Activated naive CD8-positive, alpha-beta T cell treated with anti-CD3 and anti-CD28 coated beads, Interleukin-2, amount 10 ng/mL, durations not matched to agents 7 days and 5 days (primary cell): ENCODE data around the gene ZGLP1. TPM values are rescaled to one million over a fixed set of nuclear protein-coding genes. Genes with fewer than 3 reads are reported as not detected.

Source experiments
- ATAC-seq: fragments of 150-1000 bp; cut with Tn5 transposase; one replicate; pipeline ENCODE4 v1.10.0; 2021; ENCODE audit warnings: low read depth, moderate library complexity
- POLR2A ChIA-PET: fragments of 350-600 bp; sonication (Branson Sonifier 250); formaldehyde crosslinking; loops from one replicate; lab custom pipeline; 2021; ENCODE audit warnings: antibody characterized with exemption; lab: Charles Lee
- DNase-seq: peaks from one replicate; pipeline ENCODE4 v3.0.0; 2021
- H3K27ac Mint-ChIP-seq: one replicate; pipeline ENCODE4 v1.8.0; 2022; ENCODE audit warnings: mild to moderate bottlenecking, mixed read lengths
- H3K27me3 Mint-ChIP-seq: one replicate; pipeline ENCODE4 v1.8.0; 2022; ENCODE audit warnings: mild to moderate bottlenecking, moderate library complexity, mixed read lengths
- H3K36me3 Mint-ChIP-seq: one replicate; pipeline ENCODE4 v1.8.0; 2021; ENCODE audit warnings: mild to moderate bottlenecking, mixed read lengths
- H3K4me1 Mint-ChIP-seq: one replicate; pipeline ENCODE4 v1.8.0; 2021; ENCODE audit warnings: mixed read lengths
- H3K4me3 Mint-ChIP-seq: one replicate; pipeline ENCODE4 v1.8.0; 2022; ENCODE audit warnings: mild to moderate bottlenecking, moderate library complexity, mixed read lengths
- H3K9me3 Mint-ChIP-seq: one replicate; pipeline ENCODE4 v1.8.0; 2021; ENCODE audit warnings: mixed read lengths
- total RNA-seq, 2 experiments: library from RNA; stranded (reverse); gene quantifications; one replicate each; pipeline ENCODE4 v1.2.3, GENCODE V29; 2021

ZGLP1 gene
- total RNA-seq, 2 experiments from 2014 or later = 3.9 to 5.0 TPM

- ATAC-seq (no peak), DNase-seq (no peak)
- POLR2A ChIA-PET = interaction anchor here (1.1 to 1.2 kb wide), 2 partner anchors 9 to 11 kb away, joined by 4 to 5 read pairs; partner anchors contain the start of gene ICAM4
- H3K4me3 Mint-ChIP-seq = no peak overlapping the region
- no peaks in the 10 kb centered on the region for H3K9me3 Mint-ChIP-seq
- H3K27me3 Mint-ChIP-seq = no peaks in the 10 kb centered on the region
- H3K4me1 Mint-ChIP-seq = peaks cover 13% of the 10 kb centered on the region
- no peak overlapping the region for H3K27ac Mint-ChIP-seq
- peaks cover 12% of the 10 kb centered on the region for H3K36me3 Mint-ChIP-seq
These were observed 31.6 kb downstream of the ZGLP1 start for GRCh38 chr19:10277795-10278589.

GRCh38 chr19:10274589-10274988 lies 35.0 kb downstream of the ZGLP1 start:
- no peak overlapping the region for H3K4me3 Mint-ChIP-seq
- POLR2A ChIA-PET = interaction anchor here (1.1 kb wide), 1 partner anchor 15 kb away, joined by 5 read pairs; the partner anchor contains the start of gene ICAM5

DNA sequence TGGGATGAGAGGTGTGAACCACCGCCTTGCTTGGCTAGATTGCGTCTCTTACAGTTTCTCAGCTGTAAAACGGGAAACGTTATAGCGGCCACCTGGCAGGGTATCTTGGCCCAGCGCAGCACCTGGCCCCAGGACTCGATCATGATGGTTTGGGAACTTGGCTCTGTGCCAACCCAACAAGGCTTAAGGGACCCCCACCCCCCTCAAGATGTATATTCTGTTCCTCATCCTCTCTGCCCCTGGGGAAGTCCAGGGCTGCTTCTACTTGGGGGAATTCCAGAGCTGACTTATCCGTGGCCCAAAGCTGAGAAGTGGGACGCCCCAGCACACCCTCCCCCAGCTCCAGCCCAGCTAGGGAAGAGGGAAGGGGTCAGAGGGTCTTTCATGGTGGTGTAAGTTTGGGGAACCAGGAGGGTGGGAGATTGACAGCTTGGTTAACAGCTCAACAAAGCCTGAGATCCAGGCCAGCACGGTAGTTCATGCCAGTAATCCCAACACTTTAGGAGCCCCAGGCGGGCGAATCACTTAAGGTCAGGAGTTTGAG lies 38.0 kb downstream of the ZGLP1 start:
- peaks cover 23% of the 10 kb centered on the region for H3K4me1 Mint-ChIP-seq
- ATAC-seq (no peak), DNase-seq (no peak)
- POLR2A ChIA-PET = interaction anchor here (0.9 to 4.7 kb wide), 16 partner anchors 9 to 157 kb away, joined by 3 to 60 read pairs (median 10); partner anchors contain the start of genes CDC37, FDX2, ICAM4 and ICAM5
- H3K36me3 Mint-ChIP-seq = peaks cover 5% of the 10 kb centered on the region
- H3K27me3 Mint-ChIP-seq = no peaks in the 10 kb centered on the region
- H3K27ac Mint-ChIP-seq = peak overlapping the region; percentile 92
- peak overlapping the region; percentile 86 for H3K4me3 Mint-ChIP-seq
- H3K9me3 Mint-ChIP-seq = no peaks in the 10 kb centered on the region

More at GRCh38 chr19:10274589-10274988, 35.0 kb downstream of the ZGLP1 start:
- DNase-seq (no peak), ATAC-seq (no peak)
- Mint-ChIP-seq H3K27ac (no peak overlapping the region), H3K4me1 (peaks cover 22% of the 10 kb centered on the region), H3K36me3 (peaks cover 10% of the 10 kb centered on the region), H3K27me3 (no peaks in the 10 kb centered on the region), H3K9me3 (no peaks in the 10 kb centered on the region)

- DNase-seq (peak; percentile 83), ATAC-seq (peak; percentile 65)
- POLR2A ChIA-PET = interaction anchor here (0.6 to 4.7 kb wide), 26 partner anchors 10 to 891 kb away, joined by 3 to 60 read pairs (median 6); partner anchors contain the start of genes CDC37, FDX2, ICAM4 and ICAM5
- H3K27ac Mint-ChIP-seq = peak within 1 kb of the TSS; percentile 92
- peaks cover 5% of the 10 kb centered on the region for H3K36me3 Mint-ChIP-seq
- no peaks in the 10 kb centered on the region for H3K9me3 Mint-ChIP-seq
- peak within 1 kb of the TSS; percentile 86 for H3K4me3 Mint-ChIP-seq
- no peaks in the 10 kb centered on the region for H3K27me3 Mint-ChIP-seq
- peaks cover 23% of the 10 kb centered on the region for H3K4me1 Mint-ChIP-seq
These were observed 38.8 kb downstream of the ZGLP1 start, which contains the start of gene ICAM1 for GRCh38 chr19:10270616-10271394. Gene ICAM1, plus strand, starts transcription at chr19:10271120. Its CDS starts 40 bp downstream, at chr19:10271160.

- Mint-ChIP-seq H3K4me1 (peaks cover 23% of the 10 kb centered on the region), H3K36me3 (peaks cover 3% of the 10 kb centered on the region), H3K4me3 (peak overlapping the region; percentile 86), H3K9me3 (no peaks in the 10 kb centered on the region), H3K27me3 (no peaks in the 10 kb centered on the region), H3K27ac (peak overlapping the region; percentile 92)
- ATAC-seq (peak; percentile 57), DNase-seq (peak; percentile 85)
- POLR2A ChIA-PET = interaction anchor here (0.6 to 4.7 kb wide), 23 partner anchors 10 to 892 kb away, joined by 3 to 60 read pairs (median 6); partner anchors contain the start of genes CDC37, FDX2, ICAM4 and ICAM5
These were observed 39.4 kb downstream of the ZGLP1 start for GRCh38 chr19:10270180-10270615.

DNA sequence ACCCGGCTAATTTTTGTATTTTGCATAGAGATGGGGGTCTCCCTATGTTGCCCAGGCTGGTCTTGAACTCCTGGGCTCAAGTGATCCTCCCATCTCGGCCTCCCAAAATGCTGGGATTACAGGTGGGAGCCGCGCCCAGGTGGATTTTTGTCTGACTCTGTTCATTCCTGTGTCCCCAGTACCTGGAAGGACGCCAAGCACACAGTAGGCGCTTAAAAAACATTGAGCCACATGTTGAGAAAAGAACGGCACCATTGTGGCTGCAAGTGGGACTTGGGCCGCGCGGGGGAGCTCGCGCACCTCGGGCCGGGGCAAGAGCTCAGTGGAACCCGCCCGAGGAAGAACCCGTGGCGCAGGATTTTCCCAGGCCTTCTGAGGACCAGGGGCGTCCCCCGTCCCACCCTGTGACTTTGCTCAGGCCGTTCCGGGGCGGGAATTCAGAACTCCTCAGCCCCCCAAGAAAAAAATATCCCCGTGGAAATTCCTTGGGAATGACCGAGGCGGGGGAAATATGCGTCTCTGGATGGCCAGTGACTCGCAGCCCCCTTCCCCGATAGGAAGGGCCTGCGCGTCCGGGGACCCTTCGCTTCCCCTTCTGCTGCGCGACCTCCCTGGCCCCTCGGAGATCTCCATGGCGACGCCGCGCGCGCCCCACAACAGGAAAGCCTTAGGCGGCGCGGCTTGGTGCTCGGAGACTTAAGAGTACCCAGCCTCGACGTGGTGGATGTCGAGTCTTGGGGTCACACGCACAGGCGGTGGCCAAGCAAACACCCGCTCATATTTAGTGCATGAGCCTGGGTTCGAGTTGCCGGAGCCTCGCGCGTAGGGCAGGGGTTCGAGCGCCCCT lies 40.1 kb downstream of the ZGLP1 start:
- Mint-ChIP-seq H3K27me3 (no peaks in the 10 kb centered on the region), H3K9me3 (no peaks in the 10 kb centered on the region), H3K36me3 (peaks cover 2% of the 10 kb centered on the region), H3K4me1 (peaks cover 23% of the 10 kb centered on the region), H3K27ac (peak overlapping the region; percentile 92), H3K4me3 (peak overlapping the region; percentile 86)
- ATAC-seq = peak; percentile 69
- POLR2A ChIA-PET = interaction anchor here (0.6 to 4.7 kb wide), 20 partner anchors 9 to 270 kb away, joined by 3 to 60 read pairs (median 6); partner anchors contain the start of genes CDC37, FDX2, ICAM4 and ICAM5
- peak; percentile 96 for DNase-seq

DNA sequence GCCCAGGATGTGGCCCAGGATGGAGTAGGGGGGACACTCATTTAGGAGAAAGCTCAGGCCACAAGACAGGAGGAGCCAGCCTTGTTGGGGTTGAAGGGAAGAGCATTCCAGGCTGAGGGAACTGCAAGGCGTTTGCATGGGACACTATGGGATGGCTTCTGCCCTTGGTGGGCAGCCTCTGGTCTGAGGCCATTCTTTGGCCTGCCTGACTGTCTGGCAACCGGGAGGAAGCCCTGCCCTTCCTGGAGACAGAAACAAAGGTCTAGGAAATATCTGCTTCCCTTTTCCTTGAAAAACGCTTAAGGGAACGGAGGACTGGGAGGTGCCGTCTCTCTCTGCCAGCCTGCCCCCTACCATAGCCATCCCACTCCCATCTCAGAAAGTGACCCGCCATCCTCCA lies 41.5 kb downstream of the ZGLP1 start:
- no peak for ATAC-seq
- no peak for DNase-seq
- POLR2A ChIA-PET = interaction anchor here (2.0 to 4.7 kb wide), 2 partner anchors 23 to 120 kb away, joined by 25 to 60 read pairs; partner anchors contain the start of gene ICAM5
- Mint-ChIP-seq H3K4me1 (peaks cover 21% of the 10 kb centered on the region), H3K36me3 (no peaks in the 10 kb centered on the region), H3K9me3 (no peaks in the 10 kb centered on the region), H3K4me3 (no peak overlapping the region), H3K27ac (peak overlapping the region; percentile 56), H3K27me3 (no peaks in the 10 kb centered on the region)

DNA sequence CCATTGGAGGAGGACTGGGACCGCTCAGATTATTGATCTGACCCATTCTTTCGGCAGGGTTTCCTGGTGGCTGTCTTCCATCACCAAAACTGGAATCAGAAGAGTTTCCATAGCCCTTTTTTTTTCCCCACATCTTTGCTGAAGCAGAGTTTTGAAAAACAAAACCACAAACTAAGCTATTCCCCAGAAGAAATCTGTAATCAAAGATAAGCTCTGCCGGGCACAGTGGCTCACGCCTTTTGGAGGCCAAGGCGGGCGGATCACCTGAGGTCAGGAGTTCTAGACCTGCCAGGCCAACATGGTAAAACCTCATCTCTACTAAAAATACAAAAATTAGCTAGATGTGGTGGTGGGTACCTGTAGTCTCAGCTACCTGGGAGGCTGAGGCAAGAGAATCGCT lies 42.9 kb downstream of the ZGLP1 start:
- H3K27me3 Mint-ChIP-seq = no peaks in the 10 kb centered on the region
- H3K4me3 Mint-ChIP-seq = no peak overlapping the region
- no peak for DNase-seq
- H3K4me1 Mint-ChIP-seq = peaks cover 15% of the 10 kb centered on the region
- POLR2A ChIA-PET = interaction anchor here (0.6 kb wide), 1 partner anchor 45 kb away, joined by 3 read pairs; no protein-coding TSS in a partner anchor
- H3K9me3 Mint-ChIP-seq = no peaks in the 10 kb centered on the region
- H3K27ac Mint-ChIP-seq = no peak overlapping the region
- ATAC-seq = no peak
- H3K36me3 Mint-ChIP-seq = no peaks in the 10 kb centered on the region

- Mint-ChIP-seq H3K36me3 (peaks cover 7% of the 10 kb centered on the region), H3K27ac (no peak overlapping the region), H3K9me3 (no peaks in the 10 kb centered on the region), H3K4me1 (peaks cover 13% of the 10 kb centered on the region), H3K27me3 (no peaks in the 10 kb centered on the region), H3K4me3 (no peak overlapping the region)
- no peak for ATAC-seq
- POLR2A ChIA-PET = interaction anchor here (0.6 kb wide), 1 partner anchor 104 kb away, joined by 5 read pairs; no protein-coding TSS in a partner anchor
- no peak for DNase-seq
These were observed 46.8 kb downstream of the ZGLP1 start for GRCh38 chr19:10262771-10263170.

- DNase-seq (no peak), ATAC-seq (peak; percentile 32)
- Mint-ChIP-seq H3K27ac (peak overlapping the region; percentile 51), H3K27me3 (no peaks in the 10 kb centered on the region), H3K4me1 (peaks cover 15% of the 10 kb centered on the region), H3K4me3 (no peak overlapping the region), H3K9me3 (no peaks in the 10 kb centered on the region), H3K36me3 (peaks cover 21% of the 10 kb centered on the region)
- POLR2A ChIA-PET = interaction anchor here (1.0 to 2.0 kb wide), 3 partner anchors 10 to 129 kb away, joined by 5 to 16 read pairs (median 5); partner anchors contain the start of gene TYK2
These were observed 49.5 kb downstream of the ZGLP1 start for GRCh38 chr19:10260141-10260584.

- peak; percentile 78 for DNase-seq
- Mint-ChIP-seq H3K27ac (no peak overlapping the region), H3K4me3 (no peak overlapping the region), H3K36me3 (peaks cover 27% of the 10 kb centered on the region), H3K9me3 (no peaks in the 10 kb centered on the region), H3K4me1 (peaks cover 19% of the 10 kb centered on the region), H3K27me3 (no peaks in the 10 kb centered on the region)
- POLR2A ChIA-PET = interaction anchor here (0.6 to 2.0 kb wide), 7 partner anchors 10 to 286 kb away, joined by 3 to 16 read pairs (median 4); partner anchors contain the start of gene TYK2
- peak; percentile 70 for ATAC-seq
These were observed 50.3 kb downstream of the ZGLP1 start for GRCh38 chr19:10259162-10259905.
